ENCODE results near the gene NRG2. TPM values are rescaled to one million over a fixed set of nuclear protein-coding genes. Genes with fewer than 3 reads are reported as not detected.

Gene NRG2
- total and polyA plus RNA-seq, 2 experiments from 2014 or later, result 13.5 to 20.7 TPM

GRCh38 chr5:139946440-139946839 lies 96.7 kb downstream of the NRG2 start:
- Histone ChIP-seq H3K27me3 (no peaks in the 10 kb centered on the region), H3K27ac (no peak overlapping the region), H3K4me1 (ENCODE audit: low read depth) (no peaks in the 10 kb centered on the region), H3K4me3 (no peak overlapping the region), H3K9me3 (ENCODE audit: low read depth) (no peaks in the 10 kb centered on the region), H3K36me3 (no peaks in the 10 kb centered on the region)
- no peak for DNase-seq (ENCODE audit: low read depth in 1 of 2, low spot score in 1 of 2)
- TF ChIP-seq CTCF (IDR thresholded peaks at IDR 0.05; ENCODE audit: low read depth, low read length), result no peak

GRCh38 chr5:139946006-139946405 lies 97.1 kb downstream of the NRG2 start:
- no peak for DNase-seq (ENCODE audit: low read depth in 1 of 2, low spot score in 1 of 2)
- H3K4me1 ChIP-seq (ENCODE audit: low read depth), result no peaks in the 10 kb centered on the region
- H3K36me3 ChIP-seq, result no peaks in the 10 kb centered on the region
- no peak for TF ChIP-seq CTCF (IDR thresholded peaks at IDR 0.05; ENCODE audit: low read depth, low read length)
- no peaks in the 10 kb centered on the region for H3K27me3 ChIP-seq
- no peak overlapping the region for H3K4me3 ChIP-seq
- no peak overlapping the region for H3K27ac ChIP-seq
- no peaks in the 10 kb centered on the region for H3K9me3 ChIP-seq (ENCODE audit: low read depth)

- no peak for TF ChIP-seq CTCF (IDR thresholded peaks at IDR 0.05; ENCODE audit: low read depth, low read length)
- no peaks in the 10 kb centered on the region for H3K4me1 ChIP-seq (ENCODE audit: low read depth)
- H3K9me3 ChIP-seq (ENCODE audit: low read depth), result no peaks in the 10 kb centered on the region
- H3K27ac ChIP-seq, result no peak overlapping the region
- no peak overlapping the region for H3K4me3 ChIP-seq
- H3K36me3 ChIP-seq, result no peaks in the 10 kb centered on the region
- no peak for DNase-seq (ENCODE audit: low read depth in 1 of 2, low spot score in 1 of 2)
- H3K27me3 ChIP-seq, result no peaks in the 10 kb centered on the region
Measured at GRCh38 chr5:139942243-139942642, 100.9 kb downstream of the NRG2 start.

- no peaks in the 10 kb centered on the region for H3K27me3 ChIP-seq
- DNase-seq (ENCODE audit: low read depth in 1 of 2, low spot score in 1 of 2), result no peak
Measured at GRCh38 chr5:139930406-139930805, 112.7 kb downstream of the NRG2 start.

GRCh38 chr5:139926797-139927503 lies 116.1 kb downstream of the NRG2 start:
- H3K27me3 ChIP-seq, result no peaks in the 10 kb centered on the region
- H3K36me3 ChIP-seq, result no peaks in the 10 kb centered on the region
- no peaks in the 10 kb centered on the region for H3K9me3 ChIP-seq (ENCODE audit: low read depth)
- DNase-seq (ENCODE audit: low read depth in 1 of 2, low spot score in 1 of 2), result no peak
- H3K4me1 ChIP-seq (ENCODE audit: low read depth), result no peaks in the 10 kb centered on the region
- H3K27ac ChIP-seq, result no peak overlapping the region
- no peak for TF ChIP-seq CTCF (IDR thresholded peaks at IDR 0.05; ENCODE audit: low read depth, low read length)
- H3K4me3 ChIP-seq, result no peak overlapping the region

More at GRCh38 chr5:139930406-139930805, 112.7 kb downstream of the NRG2 start:
- H3K4me3 ChIP-seq, result no peak overlapping the region
- H3K36me3 ChIP-seq, result no peaks in the 10 kb centered on the region
- H3K9me3 ChIP-seq (ENCODE audit: low read depth), result no peaks in the 10 kb centered on the region
- no peak for TF ChIP-seq CTCF (IDR thresholded peaks at IDR 0.05; ENCODE audit: low read depth, low read length)
- no peaks in the 10 kb centered on the region for H3K4me1 ChIP-seq (ENCODE audit: low read depth)
- no peak overlapping the region for H3K27ac ChIP-seq

All from cardiac muscle cell (in vitro differentiated cells and primary cell).